SK-N-DZ (cell line): ENCODE results near the gene NOD1.

Experiments
- DNase-seq: peaks from one replicate; pipeline ENCODE4 v3.0.0-alpha.2; 2015; ENCODE audit warnings: low spot score

NOD1 gene

GRCh38 chr7:30450240-30450982 lies 28.2 kb downstream of the NOD1 start:
- no peak for DNase-seq

GRCh38 chr7:30448461-30449189 lies 30.0 kb downstream of the NOD1 start:
- peak; percentile 76 for DNase-seq

- DNase-seq, result no peak
Measured at GRCh38 chr7:30447466-30447865, 31.1 kb downstream of the NOD1 start.

GRCh38 chr7:30446266-30446665 lies 32.3 kb downstream of the NOD1 start:
- no peak for DNase-seq

- peak; percentile 59 for DNase-seq
Measured at GRCh38 chr7:30445770-30446169, 32.8 kb downstream of the NOD1 start.

- no peak for DNase-seq
Measured at GRCh38 chr7:30437823-30438574, 40.6 kb downstream of the NOD1 start.

- DNase-seq, result no peak
Measured at GRCh38 chr7:30436518-30436917, 42.1 kb downstream of the NOD1 start.

- no peak for DNase-seq
Measured at GRCh38 chr7:30436046-30436445, 42.5 kb downstream of the NOD1 start.

- DNase-seq, result no peak
Measured at GRCh38 chr7:30434140-30434799, 44.3 kb downstream of the NOD1 start.

- no peak for DNase-seq
Measured at GRCh38 chr7:30433506-30433905, 45.1 kb downstream of the NOD1 start.

GRCh38 chr7:30433082-30433481 lies 45.5 kb downstream of the NOD1 start:
- DNase-seq, result no peak

- no peak for DNase-seq
Measured at GRCh38 chr7:30430777-30431176, 47.8 kb downstream of the NOD1 start.

- no peak for DNase-seq
Measured at GRCh38 chr7:30430276-30430675, 48.3 kb downstream of the NOD1 start.

GRCh38 chr7:30429156-30429530 lies 49.4 kb downstream of the NOD1 start:
- DNase-seq, result no peak

GRCh38 chr7:30428246-30429155 lies 50.1 kb downstream of the NOD1 start:
- no peak for DNase-seq

GRCh38 chr7:30427296-30428070 lies 51.1 kb downstream of the NOD1 start:
- no peak for DNase-seq

- no peak for DNase-seq
Measured at GRCh38 chr7:30424506-30424905, 54.1 kb downstream of the NOD1 start.

GRCh38 chr7:30423788-30424505 lies 54.6 kb downstream of the NOD1 start:
- no peak for DNase-seq

- DNase-seq, result no peak
Measured at GRCh38 chr7:30422922-30423321, 55.7 kb downstream of the NOD1 start.
